Natural killer cell (primary cell): ENCODE results near the gene GNG2. TPM values are rescaled to one million over a fixed set of nuclear protein-coding genes. Genes with fewer than 3 reads are reported as not detected.
A peak's percentile ranks its signal among the peaks of the same experiment; 100 is the strongest.

Experiments used
- ATAC-seq, 3 donors: fragments of 150-1000 bp in 2 of 3; fragments of 200-7000 bp in 1 of 3; cut with Tn5 transposase; 1 replicate in 1 of 3; 2 replicates in 2 of 3; pipeline ENCODE4 v1.10.0; 2021; ENCODE audit warnings: mild to moderate bottlenecking in 2 of 3, moderate library complexity in 2 of 3
- DNase-seq, 2 donors: peaks; one replicate each; pipeline versions ENCODE4 v3.0.0 to v3.0.0-alpha.2; 2013 to 2021; ENCODE audit warnings: mixed read lengths in 1 of 2
- H3K27ac ChIP-seq: one replicate; pipeline ENCODE4 v1.5.1; 2013; ENCODE audit warnings: mild to moderate bottlenecking, low read length
- H3K27me3 ChIP-seq: one replicate; pipeline ENCODE4 v1.6.1; 2013; ENCODE audit warnings: low read length; ENCODE audit not compliant: control insufficient read depth, insufficient read depth
- H3K36me3 ChIP-seq: one replicate; pipeline ENCODE4 v1.6.1; 2013; ENCODE audit warnings: low read length; ENCODE audit not compliant: control insufficient read depth, insufficient read depth
- H3K4me1 ChIP-seq: one replicate; pipeline ENCODE4 v1.6.1; 2013; ENCODE audit warnings: low read length; ENCODE audit not compliant: control insufficient read depth, insufficient read depth
- H3K4me3 ChIP-seq: one replicate; pipeline ENCODE4 v1.5.1; 2013; ENCODE audit warnings: low read length
- H3K9me3 ChIP-seq: one replicate; pipeline ENCODE4 v1.6.1; 2013; ENCODE audit warnings: low read length; ENCODE audit not compliant: control insufficient read depth, insufficient read depth
- H3K27ac Mint-ChIP-seq, 2 donors: one replicate each; pipeline ENCODE4 v1.8.0; 2022; ENCODE audit warnings: mild to moderate bottlenecking in 2 of 2, mixed read lengths in 2 of 2, moderate library complexity in 1 of 2
- H3K27me3 Mint-ChIP-seq, 2 donors: one replicate each; pipeline ENCODE4 v1.8.0; 2022; ENCODE audit warnings: low read depth in 2 of 2, mixed read lengths in 2 of 2
- H3K36me3 Mint-ChIP-seq: one replicate; pipeline ENCODE4 v1.8.0; 2022; ENCODE audit warnings: mixed read lengths
- H3K4me1 Mint-ChIP-seq, 2 donors: one replicate each; pipeline ENCODE4 v1.8.0; 2022; ENCODE audit warnings: mixed read lengths in 2 of 2
- H3K4me3 Mint-ChIP-seq: one replicate; pipeline ENCODE4 v1.8.0; 2022; ENCODE audit warnings: mild to moderate bottlenecking, moderate library complexity, mixed read lengths
- H3K9me3 Mint-ChIP-seq, 2 donors: one replicate each; pipeline ENCODE4 v1.8.0; 2022; ENCODE audit warnings: mixed read lengths in 2 of 2
- WGBS: methylation state at CpG from one replicate; pipeline ENCODE4 v1.1.7; 2013; ENCODE audit warnings: missing lambda C conversion rate; ENCODE audit not compliant: insufficient coverage; 5-methylcytosine and 5-hydroxymethylcytosine counted together
- intact Hi-C: fragments of 100-400 bp; cut with micrococcal nuclease; formaldehyde crosslinking; loops from one replicate; pipeline ENCODE4 v1.14.2; 2022
- total RNA-seq, 4 donors: library from RNA; stranded (reverse); fragments of 120-200 nt in 1 of 4; gene quantifications; one replicate each; pipeline versions ENCODE4 v1.2.3 to v1.2.4, GENCODE V29; 2013 to 2022
- TF ChIP-seq, protein P1 (sequence below): fragments of 200-600 bp; IDR thresholded peaks from one replicate; pipeline ENCODE4 v1.8.0; 2022; ENCODE audit warnings: antibody characterized with exemption

GNG2 gene
- total RNA-seq, 3 donors from 2014 or later (not counting 1 experiment from before 2014, with no cell fraction given), result 552 to 653 (median 582) TPM

DNA sequence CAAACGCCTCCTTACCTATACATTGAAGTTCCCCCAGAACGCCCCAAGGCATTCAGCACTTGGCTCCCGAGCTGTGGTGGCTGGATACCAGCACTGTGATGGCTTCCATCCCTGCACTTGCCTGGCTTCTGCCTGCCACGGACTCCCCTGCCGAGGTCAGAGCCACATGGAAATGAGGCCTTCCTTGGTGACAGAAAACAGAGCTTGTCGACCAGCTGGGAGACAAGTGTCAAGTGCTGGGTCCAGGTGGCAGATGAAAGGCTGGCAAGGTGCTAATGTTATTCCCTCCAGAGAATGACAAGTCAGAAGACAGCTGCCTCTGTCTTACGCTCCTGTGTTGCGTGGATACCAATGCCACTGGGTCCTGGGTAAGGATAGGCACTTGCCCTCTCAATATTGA lies 26.2 kb upstream of the GNG2 start:
- no peaks in the 10 kb centered on the region for H3K9me3 Mint-ChIP-seq
- Histone ChIP-seq H3K9me3 (peaks cover 3% of the 10 kb centered on the region), H3K36me3 (no peaks in the 10 kb centered on the region), H3K4me1 (no peaks in the 10 kb centered on the region), H3K4me3 (no peak overlapping the region), H3K27me3 (no peaks in the 10 kb centered on the region), H3K27ac (no peak overlapping the region)
- TF ChIP-seq, protein P1, sequence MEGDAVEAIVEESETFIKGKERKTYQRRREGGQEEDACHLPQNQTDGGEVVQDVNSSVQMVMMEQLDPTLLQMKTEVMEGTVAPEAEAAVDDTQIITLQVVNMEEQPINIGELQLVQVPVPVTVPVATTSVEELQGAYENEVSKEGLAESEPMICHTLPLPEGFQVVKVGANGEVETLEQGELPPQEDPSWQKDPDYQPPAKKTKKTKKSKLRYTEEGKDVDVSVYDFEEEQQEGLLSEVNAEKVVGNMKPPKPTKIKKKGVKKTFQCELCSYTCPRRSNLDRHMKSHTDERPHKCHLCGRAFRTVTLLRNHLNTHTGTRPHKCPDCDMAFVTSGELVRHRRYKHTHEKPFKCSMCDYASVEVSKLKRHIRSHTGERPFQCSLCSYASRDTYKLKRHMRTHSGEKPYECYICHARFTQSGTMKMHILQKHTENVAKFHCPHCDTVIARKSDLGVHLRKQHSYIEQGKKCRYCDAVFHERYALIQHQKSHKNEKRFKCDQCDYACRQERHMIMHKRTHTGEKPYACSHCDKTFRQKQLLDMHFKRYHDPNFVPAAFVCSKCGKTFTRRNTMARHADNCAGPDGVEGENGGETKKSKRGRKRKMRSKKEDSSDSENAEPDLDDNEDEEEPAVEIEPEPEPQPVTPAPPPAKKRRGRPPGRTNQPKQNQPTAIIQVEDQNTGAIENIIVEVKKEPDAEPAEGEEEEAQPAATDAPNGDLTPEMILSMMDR, result no peak
- WGBS, result 86% methylated on average over 8 of the region's 8 CpGs
- ATAC-seq, result no peak
- H3K27me3 Mint-ChIP-seq, result no peaks in the 10 kb centered on the region
- H3K4me1 Mint-ChIP-seq, result peaks cover 0 to 5% of the 10 kb centered on the region in 2 donors
- no peak for DNase-seq
- H3K36me3 Mint-ChIP-seq, result no peaks in the 10 kb centered on the region
- no peak overlapping the region for H3K27ac Mint-ChIP-seq
- intact Hi-C loops, result no loop called here
- H3K4me3 Mint-ChIP-seq, result no peak overlapping the region

DNA sequence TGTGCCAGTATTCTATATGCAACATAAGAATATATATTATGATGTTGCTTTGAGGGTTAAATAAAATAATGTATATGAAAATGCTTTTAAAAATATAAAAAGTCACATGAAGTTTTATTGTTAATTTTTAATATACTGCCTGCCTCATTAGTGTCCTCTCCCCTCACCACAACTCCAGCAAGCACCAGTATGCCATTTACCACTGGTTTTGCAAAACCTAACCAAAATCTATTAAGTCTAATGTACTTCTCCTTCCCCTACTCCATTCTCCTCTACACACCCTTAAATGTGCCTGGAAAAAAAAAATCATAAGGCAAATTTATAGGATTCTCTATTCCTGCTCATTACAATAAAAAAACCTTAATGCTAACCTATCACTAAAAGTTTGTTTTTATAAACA lies 24.0 kb upstream of the GNG2 start:
- Histone ChIP-seq H3K4me3 (no peak overlapping the region), H3K27ac (no peak overlapping the region), H3K36me3 (no peaks in the 10 kb centered on the region), H3K9me3 (peaks cover 3% of the 10 kb centered on the region), H3K27me3 (no peaks in the 10 kb centered on the region), H3K4me1 (no peaks in the 10 kb centered on the region)
- DNase-seq (no peak), ATAC-seq (no peak)
- H3K4me1 Mint-ChIP-seq, result peaks cover 9 to 17% of the 10 kb centered on the region in 2 donors
- H3K36me3 Mint-ChIP-seq, result no peaks in the 10 kb centered on the region
- H3K27me3 Mint-ChIP-seq, result no peaks in the 10 kb centered on the region
- TF ChIP-seq, protein P1, result no peak
- no peaks in the 10 kb centered on the region for H3K9me3 Mint-ChIP-seq
- no peak overlapping the region for H3K4me3 Mint-ChIP-seq
- H3K27ac Mint-ChIP-seq, result no peak overlapping the region
- intact Hi-C loops, result no loop called here

GRCh38 chr14:51844081-51844881 lies 16.1 kb upstream of the GNG2 start:
- Mint-ChIP-seq H3K9me3 (peaks cover 6 to 7% of the 10 kb centered on the region in 2 donors), H3K4me1 (peaks cover 66 to 74% of the 10 kb centered on the region in 2 donors), H3K27me3 (no peaks in the 10 kb centered on the region), H3K27ac (peak overlapping the region; percentile 97 to 98), H3K36me3 (peaks cover 4% of the 10 kb centered on the region), H3K4me3 (peak overlapping the region; percentile 71)
- H3K4me1 ChIP-seq, result peaks cover 51% of the 10 kb centered on the region
- H3K9me3 ChIP-seq, result peaks cover 3% of the 10 kb centered on the region
- no peaks in the 10 kb centered on the region for H3K27me3 ChIP-seq
- DNase-seq (no peak), ATAC-seq (no peak)
- peak overlapping the region; percentile 17 for H3K27ac ChIP-seq
- TF ChIP-seq, protein P1, result no peak
- no peaks in the 10 kb centered on the region for H3K36me3 ChIP-seq
- 69% methylated on average over 6 of the region's 6 CpGs for WGBS
- intact Hi-C loops, result no loop called here
- no peak overlapping the region for H3K4me3 ChIP-seq
